ENCODE measurements around the gene CASQ2. TPM values are rescaled to one million over a fixed set of nuclear protein-coding genes. Genes with fewer than 3 reads are reported as not detected.

CASQ2 gene
- total and polyA plus RNA-seq, 2 experiments from 2014 or later: not detected

DNA sequence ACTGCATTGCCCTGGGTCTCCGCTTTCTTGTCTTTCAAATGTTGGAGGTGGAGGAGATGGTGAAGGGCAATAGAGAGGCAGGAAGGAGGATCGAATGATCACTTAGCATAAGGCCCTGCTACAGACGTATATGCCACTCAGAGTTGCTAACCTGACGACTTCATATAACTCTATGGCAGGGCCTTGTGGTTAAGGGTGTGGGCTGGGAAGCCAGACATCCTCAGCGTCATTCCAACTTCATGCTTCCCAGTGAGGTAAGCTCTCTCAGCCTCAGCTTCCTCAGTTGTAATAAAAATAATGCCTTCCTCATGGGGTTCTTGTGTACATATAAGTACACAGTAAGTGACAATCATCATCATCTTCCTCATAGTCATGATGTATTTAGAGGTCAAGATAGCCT lies 54.6 kb downstream of the CASQ2 start:
- Histone ChIP-seq H3K36me3 (replicated peaks; ENCODE audit: insufficient read depth, low read depth) (no peaks in the 10 kb centered on the region), H3K9me3 (ENCODE audit: low read depth) (no peaks in the 10 kb centered on the region), H3K79me2 (no peaks in the 10 kb centered on the region), H3K4me1 (ENCODE audit: insufficient read depth) (peaks cover 7% of the 10 kb centered on the region), H3K9me2 (replicated peaks; ENCODE audit: insufficient read depth) (no peaks in the 10 kb centered on the region), H3K4me2 (no peak overlapping the region), H3K27me3 (no peaks in the 10 kb centered on the region), H4K20me1 (ENCODE audit: insufficient read depth, poor library complexity, severe bottlenecking) (no peaks in the 10 kb centered on the region), H3K4me3 (no peak overlapping the region), H2AFZ (no peak overlapping the region), H3K27ac (peak overlapping the region; percentile 80)
- no peak for DNase-seq (ENCODE audit: low spot score)
- TF ChIP-seq, protein P1, sequence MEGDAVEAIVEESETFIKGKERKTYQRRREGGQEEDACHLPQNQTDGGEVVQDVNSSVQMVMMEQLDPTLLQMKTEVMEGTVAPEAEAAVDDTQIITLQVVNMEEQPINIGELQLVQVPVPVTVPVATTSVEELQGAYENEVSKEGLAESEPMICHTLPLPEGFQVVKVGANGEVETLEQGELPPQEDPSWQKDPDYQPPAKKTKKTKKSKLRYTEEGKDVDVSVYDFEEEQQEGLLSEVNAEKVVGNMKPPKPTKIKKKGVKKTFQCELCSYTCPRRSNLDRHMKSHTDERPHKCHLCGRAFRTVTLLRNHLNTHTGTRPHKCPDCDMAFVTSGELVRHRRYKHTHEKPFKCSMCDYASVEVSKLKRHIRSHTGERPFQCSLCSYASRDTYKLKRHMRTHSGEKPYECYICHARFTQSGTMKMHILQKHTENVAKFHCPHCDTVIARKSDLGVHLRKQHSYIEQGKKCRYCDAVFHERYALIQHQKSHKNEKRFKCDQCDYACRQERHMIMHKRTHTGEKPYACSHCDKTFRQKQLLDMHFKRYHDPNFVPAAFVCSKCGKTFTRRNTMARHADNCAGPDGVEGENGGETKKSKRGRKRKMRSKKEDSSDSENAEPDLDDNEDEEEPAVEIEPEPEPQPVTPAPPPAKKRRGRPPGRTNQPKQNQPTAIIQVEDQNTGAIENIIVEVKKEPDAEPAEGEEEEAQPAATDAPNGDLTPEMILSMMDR (IDR thresholded peaks at IDR 0.05; ENCODE audit: poor library complexity): no peak
- no peak for TF ChIP-seq EZH2phosphoT487 (IDR thresholded peaks at IDR 0.05; ENCODE audit: low read depth, severe bottlenecking, unreplicated experiment)
- TF ChIP-seq EZH2 (IDR thresholded peaks at IDR 0.05; ENCODE audit: borderline replicate concordance): no peak
- 79% methylated on average over 5 of the region's 5 CpGs for WGBS (ENCODE audit: low lambda C conversion rate, missing lambda C conversion rate)

GRCh38 chr1:115712911-115713609 lies 55.5 kb downstream of the CASQ2 start:
- no peak for DNase-seq (ENCODE audit: low spot score)
- Histone ChIP-seq H3K9me2 (replicated peaks; ENCODE audit: insufficient read depth) (no peaks in the 10 kb centered on the region), H3K4me1 (ENCODE audit: insufficient read depth) (peaks cover 7% of the 10 kb centered on the region), H3K27ac (peak overlapping the region; percentile 80), H2AFZ (no peak overlapping the region), H4K20me1 (ENCODE audit: insufficient read depth, poor library complexity, severe bottlenecking) (no peaks in the 10 kb centered on the region), H3K79me2 (no peaks in the 10 kb centered on the region), H3K4me3 (no peak overlapping the region), H3K4me2 (no peak overlapping the region), H3K36me3 (replicated peaks; ENCODE audit: insufficient read depth, low read depth) (no peaks in the 10 kb centered on the region), H3K9me3 (ENCODE audit: low read depth) (no peaks in the 10 kb centered on the region), H3K27me3 (no peaks in the 10 kb centered on the region)
- 73% methylated on average over 9 of the region's 10 CpGs for WGBS (ENCODE audit: low lambda C conversion rate, missing lambda C conversion rate)
- no peak for TF ChIP-seq EZH2phosphoT487 (IDR thresholded peaks at IDR 0.05; ENCODE audit: low read depth, severe bottlenecking, unreplicated experiment)
- TF ChIP-seq, protein P1 (IDR thresholded peaks at IDR 0.05; ENCODE audit: poor library complexity): no peak
- no peak for TF ChIP-seq EZH2 (IDR thresholded peaks at IDR 0.05; ENCODE audit: borderline replicate concordance)

GRCh38 chr1:115710859-115711624 lies 57.5 kb downstream of the CASQ2 start:
- H3K9me3 ChIP-seq (ENCODE audit: low read depth): no peaks in the 10 kb centered on the region
- DNase-seq (ENCODE audit: low spot score): peak; percentile 76
- no peaks in the 10 kb centered on the region for H4K20me1 ChIP-seq (ENCODE audit: insufficient read depth, poor library complexity, severe bottlenecking)
- no peaks in the 10 kb centered on the region for H3K36me3 ChIP-seq (replicated peaks; ENCODE audit: insufficient read depth, low read depth)
- H3K79me2 ChIP-seq: no peaks in the 10 kb centered on the region
- TF ChIP-seq EZH2phosphoT487 (IDR thresholded peaks at IDR 0.05; ENCODE audit: low read depth, severe bottlenecking, unreplicated experiment) (no peak), EZH2 (IDR thresholded peaks at IDR 0.05; ENCODE audit: borderline replicate concordance) (no peak)
- TF ChIP-seq, protein P1 (IDR thresholded peaks at IDR 0.05; ENCODE audit: poor library complexity): no peak
- H2AFZ ChIP-seq: no peak overlapping the region
- no peak overlapping the region for H3K4me3 ChIP-seq
- peak overlapping the region; percentile 78 for H3K27ac ChIP-seq
- H3K27me3 ChIP-seq: no peaks in the 10 kb centered on the region
- H3K9me2 ChIP-seq (replicated peaks; ENCODE audit: insufficient read depth): no peaks in the 10 kb centered on the region
- H3K4me2 ChIP-seq: no peak overlapping the region
- 60% methylated on average over 9 of the region's 9 CpGs for WGBS (ENCODE audit: low lambda C conversion rate, missing lambda C conversion rate)
- peaks cover 9% of the 10 kb centered on the region for H3K4me1 ChIP-seq (ENCODE audit: insufficient read depth)

Data from hepatocyte (in vitro differentiated cells).